ENCODE measurements around the gene NPIPB9. TPM values are rescaled to one million over a fixed set of nuclear protein-coding genes. Genes with fewer than 3 reads are reported as not detected.
"Not testable (repeated sequence)": the region's sequence is repeated elsewhere in the genome, so short reads cannot be mapped to it uniquely, and the experiment has no call there.

The NPIPB9 gene
- total RNA-seq, 2 donors from 2014 or later = 3.3 to 4.8 TPM

GRCh38 chr16:28781697-28782096, 30.1 kb downstream of the NPIPB9 start:
- not testable (repeated sequence) for DNase-seq; H3K9me3 Mint-ChIP-seq; H3K27ac ChIP-seq (ENCODE audit: low read depth, low read length); H3K9me3 ChIP-seq (ENCODE audit: control insufficient read depth, low read length); H3K36me3 Mint-ChIP-seq (ENCODE audit: low read depth); H3K4me1 ChIP-seq (ENCODE audit: control insufficient read depth, insufficient read depth, low read length); H3K4me1 Mint-ChIP-seq; H3K9ac ChIP-seq (ENCODE audit: extremely low read depth, low read length, poor library complexity, severe bottlenecking); H3K27me3 ChIP-seq (ENCODE audit: control insufficient read depth, insufficient read depth, low read length, poor library complexity, severe bottlenecking); H3K4me3 Mint-ChIP-seq; H3K27ac Mint-ChIP-seq; H3K27me3 Mint-ChIP-seq (ENCODE audit: insufficient read depth); H3K4me3 ChIP-seq (ENCODE audit: low read length); H3K36me3 ChIP-seq (ENCODE audit: control insufficient read depth, insufficient read depth, low read length)
- no CpG with 5 or more reads among the region's 6 CpGs for WGBS, 2 experiments (ENCODE audit: insufficient coverage in 1 of 2, insufficient read length in 1 of 2)

- H3K4me3 Mint-ChIP-seq; DNase-seq; H3K36me3 Mint-ChIP-seq (ENCODE audit: low read depth); H3K9me3 Mint-ChIP-seq; H3K4me1 ChIP-seq (ENCODE audit: control insufficient read depth, insufficient read depth, low read length); H3K36me3 ChIP-seq (ENCODE audit: control insufficient read depth, insufficient read depth, low read length); H3K27ac Mint-ChIP-seq; H3K9me3 ChIP-seq (ENCODE audit: control insufficient read depth, low read length); H3K4me1 Mint-ChIP-seq; H3K9ac ChIP-seq (ENCODE audit: extremely low read depth, low read length, poor library complexity, severe bottlenecking); H3K27me3 Mint-ChIP-seq (ENCODE audit: insufficient read depth); H3K27ac ChIP-seq (ENCODE audit: low read depth, low read length); H3K4me3 ChIP-seq (ENCODE audit: low read length); H3K27me3 ChIP-seq (ENCODE audit: control insufficient read depth, insufficient read depth, low read length, poor library complexity, severe bottlenecking): not testable (repeated sequence)
- WGBS, 2 experiments (ENCODE audit: insufficient coverage in 1 of 2, insufficient read length in 1 of 2) = no CpG with 5 or more reads among the region's 4 CpGs
These were observed 30.8 kb downstream of the NPIPB9 start for GRCh38 chr16:28782357-28782756.

GRCh38 chr16:28802235-28803019, 50.8 kb downstream of the NPIPB9 start:
- peak; percentile 72 for DNase-seq
- not testable (repeated sequence) for H3K27ac Mint-ChIP-seq; H3K9me3 Mint-ChIP-seq; H3K4me1 ChIP-seq (ENCODE audit: control insufficient read depth, insufficient read depth, low read length); H3K36me3 Mint-ChIP-seq (ENCODE audit: low read depth); H3K9ac ChIP-seq (ENCODE audit: extremely low read depth, low read length, poor library complexity, severe bottlenecking); H3K4me1 Mint-ChIP-seq; H3K27me3 Mint-ChIP-seq (ENCODE audit: insufficient read depth); H3K27ac ChIP-seq (ENCODE audit: low read depth, low read length); H3K4me3 ChIP-seq (ENCODE audit: low read length); H3K9me3 ChIP-seq (ENCODE audit: control insufficient read depth, low read length); H3K27me3 ChIP-seq (ENCODE audit: control insufficient read depth, insufficient read depth, low read length, poor library complexity, severe bottlenecking); H3K36me3 ChIP-seq (ENCODE audit: control insufficient read depth, insufficient read depth, low read length)
- no CpG with 5 or more reads among the region's 13 CpGs for WGBS, 2 experiments (ENCODE audit: insufficient coverage in 1 of 2, insufficient read length in 1 of 2)
- peak overlapping the region; percentile 30 for H3K4me3 Mint-ChIP-seq
- peak; percentile 65 for TF ChIP-seq CTCF (conservative IDR thresholded peaks at IDR 0.05)

- not testable (repeated sequence) for H3K4me3 ChIP-seq (ENCODE audit: low read length); H3K27ac Mint-ChIP-seq; H3K4me1 ChIP-seq (ENCODE audit: control insufficient read depth, insufficient read depth, low read length); H3K27me3 ChIP-seq (ENCODE audit: control insufficient read depth, insufficient read depth, low read length, poor library complexity, severe bottlenecking); H3K4me1 Mint-ChIP-seq; DNase-seq; H3K9me3 ChIP-seq (ENCODE audit: control insufficient read depth, low read length); H3K36me3 ChIP-seq (ENCODE audit: control insufficient read depth, insufficient read depth, low read length); H3K27me3 Mint-ChIP-seq (ENCODE audit: insufficient read depth); H3K9ac ChIP-seq (ENCODE audit: extremely low read depth, low read length, poor library complexity, severe bottlenecking); H3K9me3 Mint-ChIP-seq; H3K4me3 Mint-ChIP-seq; H3K36me3 Mint-ChIP-seq (ENCODE audit: low read depth); H3K27ac ChIP-seq (ENCODE audit: low read depth, low read length)
- no CpG with 5 or more reads among the region's 11 CpGs for WGBS, 2 experiments (ENCODE audit: insufficient coverage in 1 of 2, insufficient read length in 1 of 2)
These were observed 56.0 kb downstream of the NPIPB9 start for GRCh38 chr16:28807445-28808120.

Data from endodermal cell (in vitro differentiated cells).